ENCODE data around the gene CPEB3. TPM values are rescaled to one million over a fixed set of nuclear protein-coding genes. Genes with fewer than 3 reads are reported as not detected.
"Not testable (repeated sequence)": the region's sequence is repeated elsewhere in the genome, so short reads cannot be mapped to it uniquely, and the experiment has no call there.

CPEB3 gene
- total RNA-seq, 1 donor from 2014 or later, result 2.6 TPM

DNA sequence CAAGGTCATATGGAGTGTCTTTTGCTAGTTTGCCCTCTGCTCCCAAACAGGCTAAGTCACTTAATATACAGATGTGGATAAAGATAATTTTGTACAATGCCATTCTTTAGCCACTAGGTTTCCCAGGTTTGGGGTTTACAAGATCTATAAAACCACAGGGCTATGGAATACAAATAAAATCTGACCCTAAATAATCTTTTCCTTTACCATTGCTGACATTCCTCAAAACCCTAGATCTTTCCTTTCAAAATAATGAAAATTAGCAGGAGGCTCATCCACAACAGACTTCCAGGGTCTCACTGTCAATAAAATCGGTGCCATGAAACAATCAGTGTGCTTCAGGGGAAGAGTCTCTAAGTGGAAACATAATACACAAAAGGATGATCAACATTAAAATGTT, 148.4 kb downstream of the CPEB3 start:
- DNase-seq, result no peak

- DNase-seq, result not testable (repeated sequence)
Measured at GRCh38 chr10:92141147-92141546, 149.7 kb downstream of the CPEB3 start.

DNA sequence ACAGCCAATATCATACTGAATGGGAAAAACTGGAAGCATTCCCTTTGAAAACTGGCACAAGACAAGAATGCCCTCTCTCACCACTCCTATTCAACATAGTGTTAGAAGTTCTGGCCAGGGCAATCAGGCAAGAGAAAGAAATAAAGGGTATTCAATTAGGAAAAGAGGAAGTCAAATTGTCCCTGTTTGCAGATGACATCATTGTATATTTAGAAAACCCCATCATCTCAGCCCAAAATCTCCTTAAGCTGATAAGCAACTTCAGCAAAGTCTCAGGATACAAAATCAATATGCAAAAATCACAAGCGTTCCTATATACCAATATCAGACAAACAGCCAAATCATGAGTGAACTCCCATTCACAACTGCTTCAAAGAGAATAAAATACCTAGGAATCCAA, 156.8 kb downstream of the CPEB3 start:
- not testable (repeated sequence) for DNase-seq

DNA sequence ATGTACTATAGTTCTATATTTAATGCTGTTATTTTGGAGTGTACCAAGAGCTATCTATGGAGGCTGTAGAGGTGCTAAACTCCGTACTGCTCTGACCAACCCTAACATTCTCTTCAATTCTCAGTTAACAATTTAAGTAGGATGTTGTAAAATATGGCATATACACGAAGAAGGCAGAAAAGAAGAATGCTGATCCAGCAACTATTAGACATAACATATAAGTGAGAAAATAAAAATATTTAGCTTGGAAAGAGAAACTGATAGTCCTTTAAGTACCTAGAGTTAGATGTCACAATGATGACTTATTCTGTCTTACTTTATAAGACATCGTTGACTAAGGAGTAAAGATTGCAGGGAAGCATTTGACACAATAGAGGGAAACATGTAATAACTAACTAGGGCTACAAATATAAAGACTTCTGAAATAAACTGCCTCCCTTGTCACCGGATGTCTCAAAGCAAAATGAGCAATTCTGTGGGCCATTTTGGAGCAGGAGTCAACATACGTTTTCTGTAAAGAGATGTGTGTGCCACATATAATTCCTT, 159.5 kb downstream of the CPEB3 start:
- no peak for DNase-seq

DNA sequence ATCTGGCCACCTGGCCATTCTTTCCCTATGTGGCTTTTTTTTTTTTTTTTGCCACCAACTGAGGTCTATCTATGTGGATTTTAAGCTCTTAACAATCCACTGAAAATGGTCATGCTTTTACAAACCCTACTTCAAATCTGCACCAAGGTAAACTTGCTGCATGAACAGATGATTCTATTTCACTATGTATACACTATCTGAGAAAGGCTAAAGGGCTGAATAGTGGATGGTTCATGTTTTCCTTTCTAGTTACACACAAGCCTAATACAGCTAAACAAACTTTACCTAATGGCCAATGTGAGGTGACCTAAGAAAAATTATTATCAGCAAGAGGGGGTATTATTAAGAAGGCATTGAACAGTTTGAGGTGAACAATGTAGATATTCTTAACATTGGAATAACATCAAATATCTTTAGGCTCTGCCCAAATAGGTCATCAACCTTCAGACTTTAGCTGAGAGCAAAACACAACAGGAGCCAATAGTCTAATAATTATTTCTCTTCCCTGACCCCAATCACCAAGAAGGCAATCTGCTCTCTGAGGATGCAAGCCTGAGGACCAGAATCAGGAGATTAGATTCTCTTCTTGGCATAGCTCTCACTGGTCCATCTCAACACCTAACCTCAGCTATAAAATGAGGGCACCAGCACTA, 160.1 kb downstream of the CPEB3 start:
- DNase-seq, result no peak

- DNase-seq, result no peak
Measured at GRCh38 chr10:92126100-92126650, 164.7 kb downstream of the CPEB3 start.

DNA sequence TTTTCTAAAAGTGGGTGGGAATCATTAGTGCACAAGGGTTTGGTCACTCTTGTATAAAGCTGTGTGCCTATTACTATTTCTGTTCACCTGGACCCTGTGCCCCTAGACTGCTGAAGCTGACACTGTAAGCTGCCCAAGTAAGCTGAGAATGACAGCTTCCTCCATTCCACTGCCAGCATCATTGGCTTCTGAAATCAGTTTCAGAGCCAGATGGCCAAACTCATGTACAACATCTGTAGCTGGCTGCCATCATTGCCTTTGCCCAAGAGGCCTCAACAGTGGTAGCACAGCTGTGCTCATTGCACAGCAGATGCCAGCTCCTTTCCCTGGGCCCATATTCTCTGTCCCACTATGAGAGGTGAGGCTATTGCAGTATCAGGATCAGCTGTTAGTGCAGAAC, 165.7 kb downstream of the CPEB3 start:
- no peak for DNase-seq

GRCh38 chr10:92124616-92125143, 166.2 kb downstream of the CPEB3 start:
- DNase-seq, result peak; percentile 58

DNA sequence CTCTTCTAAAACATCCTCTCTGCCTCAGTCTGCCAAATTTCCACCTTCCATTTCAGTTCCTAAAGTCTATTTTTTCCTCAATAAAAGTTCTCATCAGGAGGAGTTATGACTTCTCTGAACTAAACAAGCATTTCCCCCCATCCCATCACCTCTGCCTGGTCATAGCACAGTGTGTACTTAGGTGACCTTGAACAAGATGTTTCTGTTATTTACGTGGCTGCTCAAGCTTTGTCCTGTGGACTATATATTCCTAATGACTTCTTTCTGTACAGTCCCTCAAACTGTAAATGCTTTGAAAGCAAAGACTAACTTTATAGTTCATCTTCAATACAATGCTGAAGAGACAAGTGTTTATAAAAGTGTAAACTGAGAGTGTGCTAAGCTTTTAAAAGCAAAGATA, 166.9 kb downstream of the CPEB3 start:
- no peak for DNase-seq

GRCh38 chr10:92122941-92123450, 167.9 kb downstream of the CPEB3 start:
- DNase-seq, result no peak

DNA sequence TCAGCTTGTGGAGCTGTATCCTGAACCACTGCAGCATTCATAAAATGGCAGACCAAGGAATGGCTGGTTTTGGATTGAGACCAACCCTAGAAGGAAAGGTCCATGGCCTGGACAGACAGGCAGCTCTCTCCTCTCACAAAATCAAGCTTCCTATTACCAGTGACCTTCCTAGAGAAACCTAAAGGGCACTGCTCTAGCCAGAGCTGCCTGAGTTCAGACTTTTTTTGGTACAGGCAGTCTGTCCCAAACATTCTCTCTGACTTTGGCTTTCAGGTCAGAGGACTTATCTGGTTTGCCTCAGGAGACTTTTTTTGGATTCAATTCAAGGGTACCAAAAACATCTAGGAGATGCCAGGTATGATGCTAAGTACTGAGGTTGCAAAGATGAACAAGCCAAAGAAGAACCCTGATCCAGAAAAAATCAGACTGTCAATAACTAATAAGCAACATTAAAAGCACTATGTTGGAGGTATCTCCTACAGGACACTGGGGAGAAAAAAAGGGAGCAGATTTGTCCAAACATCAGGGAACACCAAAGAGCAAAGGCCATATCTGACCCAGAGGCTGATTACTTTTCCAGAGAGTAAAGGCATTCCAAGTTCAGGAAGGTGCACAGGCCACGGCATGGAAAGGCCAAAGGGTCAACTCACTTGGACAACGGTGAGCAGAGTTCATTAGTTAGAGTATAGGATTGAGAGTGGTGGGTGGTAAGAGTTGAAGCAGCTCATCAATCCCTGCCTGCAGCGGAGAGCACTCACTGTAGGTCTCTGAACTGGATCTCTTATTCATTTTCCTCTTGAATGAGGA, 169.0 kb downstream of the CPEB3 start:
- DNase-seq, result no peak

- DNase-seq, result no peak
Measured at GRCh38 chr10:92119340-92119739, 171.5 kb downstream of the CPEB3 start.

DNA sequence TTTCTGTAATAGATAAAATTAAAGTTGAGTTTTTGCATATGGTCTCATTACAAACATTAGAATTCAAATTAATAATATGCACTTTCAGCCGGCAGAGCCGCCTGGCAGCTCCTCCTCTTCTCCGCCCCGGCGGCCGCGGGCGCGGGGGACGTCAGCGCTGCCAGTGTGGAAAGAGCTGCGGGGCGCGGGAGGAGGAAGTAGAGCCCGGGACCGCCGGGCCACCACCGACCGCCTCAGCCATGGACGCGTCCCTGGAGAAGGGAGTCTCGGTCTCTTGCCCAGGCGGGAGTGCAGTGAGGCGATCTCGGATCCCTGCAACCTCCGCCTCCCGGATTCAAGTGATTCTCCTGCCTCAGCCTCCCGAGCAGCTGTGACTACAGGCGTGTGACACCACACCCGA, 176.0 kb downstream of the CPEB3 start:
- DNase-seq, result not testable (repeated sequence)

DNA sequence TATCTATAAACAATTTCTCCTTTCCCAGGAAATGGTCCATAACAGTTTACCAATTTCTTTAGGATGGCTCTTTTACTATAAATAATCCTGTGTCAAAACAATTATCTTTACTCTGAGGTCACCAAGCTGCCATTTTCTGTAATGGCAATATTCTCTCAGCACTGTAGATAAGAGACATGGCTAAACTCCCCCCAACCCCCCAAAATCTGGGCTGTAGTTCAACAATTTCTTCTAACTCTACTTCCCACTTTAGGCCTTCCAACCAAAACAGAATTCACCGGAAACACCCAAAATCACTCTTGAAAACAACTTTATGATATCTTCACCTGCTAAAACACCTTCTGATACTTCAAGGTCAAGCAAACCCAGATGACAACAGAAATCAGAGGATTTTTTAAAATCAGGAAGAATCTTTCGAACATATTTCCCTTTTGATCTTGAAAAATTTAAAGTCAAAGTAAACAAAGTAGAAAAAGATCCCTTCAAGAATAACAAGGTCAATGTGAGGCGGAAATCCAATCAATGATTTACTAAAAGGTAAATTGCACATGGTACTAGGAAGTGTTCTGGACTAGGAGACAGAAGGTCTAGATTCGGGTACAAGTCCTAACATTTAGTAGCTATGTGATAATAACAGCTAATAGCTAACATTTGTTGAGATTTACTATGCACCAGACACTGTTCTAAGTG, 176.8 kb downstream of the CPEB3 start:
- DNase-seq, result no peak

GRCh38 chr10:92112462-92112861, 178.4 kb downstream of the CPEB3 start:
- no peak for DNase-seq

DNA sequence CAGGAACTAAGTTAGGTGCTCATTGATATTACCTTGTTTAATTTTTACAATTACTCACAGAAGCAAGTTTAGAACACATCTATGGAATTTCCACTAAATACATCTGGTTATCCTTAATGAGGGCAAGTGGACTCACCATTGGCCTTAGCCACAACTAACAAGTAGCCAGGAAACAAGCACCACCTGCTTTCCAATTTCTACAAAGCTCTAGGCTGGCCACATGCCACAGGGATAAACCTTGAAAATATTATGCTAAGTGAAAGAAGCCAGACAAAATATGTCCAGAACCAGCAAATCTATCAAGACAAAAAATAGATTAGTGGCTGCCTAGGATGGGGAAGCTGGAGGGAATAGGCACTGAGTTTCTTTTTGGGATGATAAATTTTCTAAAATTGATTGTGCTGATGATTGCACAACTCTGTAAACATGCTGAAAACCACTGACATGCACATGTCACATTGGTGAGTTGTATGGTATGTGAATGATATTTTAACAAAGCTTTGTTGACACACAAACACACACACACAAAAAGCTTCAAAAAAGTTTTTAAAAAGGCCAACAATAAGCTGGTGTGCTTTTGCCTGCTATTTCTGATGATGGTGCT, 179.4 kb downstream of the CPEB3 start:
- no peak for DNase-seq

GRCh38 chr10:92110039-92110794, 180.7 kb downstream of the CPEB3 start:
- DNase-seq, result no peak

DNA sequence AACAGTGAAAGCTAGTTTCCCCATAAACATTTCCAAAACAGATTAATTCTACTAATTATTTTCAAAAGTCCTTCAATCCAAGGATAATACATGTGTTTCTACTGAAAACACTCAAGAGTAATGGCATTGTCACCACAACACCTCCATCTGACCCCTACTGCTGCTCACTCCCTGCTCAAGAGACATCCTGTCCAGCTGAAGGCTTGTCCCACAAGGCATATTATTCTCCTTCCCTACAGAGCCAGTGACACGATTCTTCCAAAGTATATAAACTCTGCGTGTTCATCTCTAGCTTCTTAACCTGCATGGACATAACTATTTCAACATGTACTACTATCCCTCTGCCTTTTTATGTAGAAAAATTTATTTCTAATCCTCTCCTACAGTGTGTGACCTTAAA, 182.1 kb downstream of the CPEB3 start:
- DNase-seq, result no peak

DNA sequence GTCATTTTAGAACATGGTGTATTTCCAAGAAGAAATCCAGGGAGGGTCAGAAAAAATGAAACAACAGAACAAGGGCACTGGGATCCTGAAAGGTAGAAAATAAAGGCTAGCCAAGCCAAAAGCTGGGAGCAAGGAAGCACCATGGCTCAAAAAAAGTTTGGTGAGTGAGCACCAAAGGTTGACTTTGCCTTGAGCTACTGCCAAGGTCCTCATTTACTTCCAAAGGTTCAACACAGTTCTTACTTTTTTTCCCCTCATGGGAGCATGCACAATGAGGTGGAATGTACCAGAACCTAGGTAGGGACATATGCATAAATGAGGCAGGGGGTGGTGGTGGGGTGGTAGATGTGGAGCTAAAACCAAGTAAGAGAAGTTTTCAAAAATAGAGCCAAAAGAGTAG, 182.8 kb downstream of the CPEB3 start:
- DNase-seq, result no peak

DNA sequence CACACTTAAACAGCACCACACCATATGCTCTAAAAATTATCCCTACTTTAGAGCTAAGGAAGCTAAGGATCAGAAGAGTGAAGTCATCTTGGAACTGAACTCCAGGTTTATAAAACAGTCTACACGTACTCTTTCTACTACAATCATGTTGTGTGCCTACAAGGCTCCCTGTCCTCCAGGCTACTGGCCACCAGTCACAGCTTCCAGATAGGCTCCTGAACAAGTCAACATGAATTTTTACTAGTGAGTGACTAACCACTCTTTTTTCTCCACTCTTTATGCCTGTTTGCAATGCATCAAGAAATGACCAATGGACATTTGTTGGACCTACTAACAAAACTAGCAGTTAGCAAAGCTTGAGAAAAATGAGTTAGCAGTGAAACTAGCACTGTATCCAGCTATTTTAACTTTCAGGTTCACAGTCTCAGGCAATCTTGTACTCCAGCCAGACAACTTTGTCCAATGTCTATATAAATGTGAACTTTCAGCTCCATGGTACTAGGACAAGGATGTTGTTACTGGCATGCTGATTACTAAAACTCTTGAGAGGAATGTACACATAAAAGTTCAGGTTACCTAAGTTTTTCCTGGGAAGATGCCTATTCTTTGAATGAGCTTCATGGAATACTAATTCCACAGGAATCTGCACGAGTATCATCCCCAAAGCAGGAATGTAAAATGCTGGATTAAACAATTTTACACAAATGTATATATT, 187.3 kb downstream of the CPEB3 start:
- DNase-seq, result no peak
